Measurements from ENCODE around the gene PLSCR1. TPM values are rescaled to one million over a fixed set of nuclear protein-coding genes. Genes with fewer than 3 reads are reported as not detected.

Gene PLSCR1
- total RNA-seq, 1 donor from 2014 or later, result 56.4 TPM

DNA sequence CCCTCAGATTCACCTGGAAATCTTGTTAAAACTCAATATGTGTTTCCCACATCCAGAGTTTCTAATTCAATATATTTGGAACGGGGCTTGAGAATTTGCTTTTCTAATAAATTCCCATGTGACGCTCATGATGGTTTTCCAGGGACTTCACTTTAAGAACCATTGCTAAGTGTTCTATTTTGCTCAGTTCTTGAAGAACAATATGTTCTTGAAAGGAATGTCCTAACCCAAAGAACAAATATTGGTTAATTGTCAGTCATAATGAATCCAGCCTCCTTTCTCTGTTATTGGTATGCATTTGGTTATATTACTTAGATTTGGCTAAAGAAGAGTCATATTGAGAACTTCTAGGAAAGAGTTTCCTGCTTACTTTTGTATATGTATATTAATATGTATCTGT lies 70.7 kb downstream of the PLSCR1 start:
- no peak for DNase-seq (ENCODE audit: low read depth in 2 of 2)

DNA sequence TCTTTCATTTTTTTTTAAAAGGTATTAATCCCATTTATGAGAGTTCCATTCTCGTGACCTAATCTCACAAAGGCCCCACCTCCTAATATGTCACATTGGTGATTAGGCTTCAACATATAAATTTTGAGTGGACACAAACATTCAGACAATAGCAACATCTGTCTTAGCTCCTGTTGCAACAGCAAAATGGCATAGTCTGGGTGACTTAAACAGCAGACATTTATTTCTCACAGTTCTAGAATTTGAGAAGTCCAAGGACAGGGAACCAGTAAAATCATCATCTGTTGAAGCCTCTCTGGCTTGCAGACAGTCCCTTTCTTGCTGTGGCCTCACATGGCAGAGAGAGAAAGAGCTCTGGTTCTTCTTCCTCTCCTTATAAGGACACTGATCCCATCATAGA lies 71.8 kb downstream of the PLSCR1 start:
- DNase-seq (ENCODE audit: low read depth in 2 of 2), result no peak

DNA sequence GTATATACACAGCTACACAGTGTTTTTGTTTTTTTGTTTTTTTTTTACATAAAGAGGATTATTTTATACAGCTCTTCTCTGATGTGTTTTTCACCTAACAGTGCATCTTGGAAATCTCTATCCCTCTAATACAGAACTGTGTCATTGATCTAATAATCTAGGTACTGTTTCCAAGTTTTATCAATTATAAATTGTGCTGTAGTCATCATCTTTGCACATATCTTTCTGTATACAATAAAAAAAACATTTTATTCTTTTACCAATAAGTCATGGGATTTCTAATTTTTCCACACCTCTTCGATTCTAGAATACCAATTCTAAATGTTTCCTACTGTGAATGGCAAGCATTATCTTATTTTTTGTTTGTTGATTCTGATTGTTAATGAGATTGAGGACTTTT lies 73.4 kb downstream of the PLSCR1 start:
- DNase-seq (ENCODE audit: low read depth in 2 of 2), result no peak

DNA sequence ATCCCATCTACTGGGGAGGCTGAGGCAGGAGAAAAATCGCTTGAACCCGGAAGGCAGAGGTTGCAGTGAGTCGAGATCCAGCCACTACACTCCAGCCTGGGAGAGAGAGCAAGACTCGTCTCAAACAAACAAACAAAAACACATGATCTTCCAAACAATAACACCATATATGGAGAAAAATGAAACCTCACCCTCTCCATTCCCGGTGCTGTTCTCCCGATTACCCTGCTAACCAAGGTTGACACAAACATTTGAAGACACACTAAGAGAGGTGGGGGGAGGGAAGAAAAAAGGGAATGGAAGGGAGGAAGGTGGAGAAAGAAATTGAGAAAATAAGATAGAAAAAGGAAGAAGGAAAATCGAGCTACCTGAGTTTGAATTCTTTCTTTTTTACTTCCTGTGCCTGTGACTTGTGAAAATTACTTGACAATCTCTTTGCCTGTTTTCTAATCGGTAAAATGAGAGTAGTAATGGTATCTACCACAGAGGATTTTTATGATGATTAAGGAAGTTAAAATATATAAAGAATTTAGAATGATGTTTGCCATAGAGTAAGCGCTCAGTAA lies 73.9 kb downstream of the PLSCR1 start:
- DNase-seq (ENCODE audit: low read depth in 2 of 2), result no peak

DNA sequence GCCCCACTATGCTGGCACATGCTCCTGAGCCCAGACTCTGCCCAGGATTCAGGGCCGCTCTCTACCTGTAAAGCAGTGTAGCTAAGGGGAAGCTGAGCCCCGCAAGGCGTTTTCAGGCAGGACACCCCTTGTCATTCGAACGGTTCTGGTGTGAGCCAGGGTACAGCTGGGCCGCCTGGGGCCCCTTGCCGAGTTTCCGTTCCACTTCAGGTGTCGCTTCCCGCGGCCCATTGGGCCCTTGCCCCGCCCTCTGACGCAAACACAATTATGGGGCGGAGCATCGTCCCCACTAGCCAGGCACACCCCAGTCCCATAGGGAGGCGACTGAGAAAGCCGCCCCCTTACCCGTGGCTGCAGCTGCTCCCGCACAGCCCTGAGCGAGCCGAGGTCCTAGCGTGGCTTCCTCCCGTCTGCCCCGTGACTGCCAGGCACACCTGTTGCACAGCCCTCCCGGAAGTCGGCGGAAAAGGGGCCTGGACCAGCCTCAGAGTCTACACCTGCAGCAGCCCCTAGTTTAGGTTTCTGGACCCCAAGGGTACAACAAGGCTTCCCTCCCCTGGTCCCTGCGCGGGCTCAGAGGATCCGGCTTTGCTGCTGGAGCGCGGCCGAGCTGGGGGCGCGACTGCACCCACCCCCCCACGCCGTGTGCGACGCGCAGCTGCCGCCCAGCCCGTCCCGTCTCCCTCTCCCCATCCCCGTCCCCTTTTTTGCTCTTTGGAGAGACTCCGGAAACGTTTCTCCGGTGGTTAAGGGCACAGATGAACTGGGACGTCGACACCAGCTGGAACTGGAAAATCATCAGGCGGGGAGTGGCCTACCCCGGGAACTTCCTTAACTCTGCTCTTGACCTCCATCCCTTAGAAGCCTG lies 75.0 kb downstream of the PLSCR1 start, which contains the start of gene PLSCR2:
Gene PLSCR2, minus strand, starts transcription at position 412 of the 868 bp plus-strand sequence. CDS start 9,657 bp downstream, outside the sequence.
- DNase-seq (ENCODE audit: low read depth in 2 of 2), result peak; percentile 10 to 12

DNA sequence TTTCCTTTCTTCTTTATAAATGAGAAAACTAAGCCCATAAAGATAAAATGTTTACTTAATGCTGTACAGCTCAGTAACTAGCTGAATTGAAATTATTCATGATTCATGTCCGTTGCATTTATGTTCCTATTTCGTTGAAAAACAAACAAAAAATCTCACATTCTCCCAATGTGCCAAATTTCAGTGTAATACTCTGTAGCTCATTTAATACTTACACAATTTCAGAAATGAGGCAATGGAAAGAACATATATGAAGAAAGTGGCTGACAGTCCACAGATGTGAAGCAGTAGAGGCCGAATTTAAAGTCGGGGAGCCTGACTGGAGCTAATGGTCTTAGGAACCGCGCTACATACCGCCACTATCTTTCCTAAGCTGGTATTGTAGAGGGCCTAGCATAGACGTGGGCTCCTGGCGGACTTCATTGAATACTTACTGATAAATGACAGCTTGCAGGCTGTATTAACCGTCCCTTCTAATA lies 75.7 kb downstream of the PLSCR1 start:
- DNase-seq (ENCODE audit: low read depth in 2 of 2), result no peak

DNA sequence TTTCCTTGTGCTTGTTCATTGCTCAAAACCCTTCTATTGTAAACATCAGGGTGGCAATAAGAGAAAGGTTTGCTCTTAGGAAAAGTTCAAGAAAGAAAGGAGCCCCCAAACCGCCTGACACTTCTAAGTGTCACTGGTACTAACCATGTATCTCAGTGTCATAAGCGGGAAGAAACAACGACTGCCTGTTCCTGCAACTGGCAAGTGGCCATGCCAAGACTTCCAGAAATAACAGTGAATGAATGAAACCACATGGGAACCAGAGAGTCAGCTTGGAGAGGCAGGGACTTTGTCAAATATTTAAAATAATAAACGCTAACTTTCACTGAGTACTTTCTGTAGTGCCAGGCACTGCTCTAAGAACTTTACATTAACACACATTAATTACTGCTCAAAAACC lies 76.2 kb downstream of the PLSCR1 start:
- no peak for DNase-seq (ENCODE audit: low read depth in 2 of 2)

DNA sequence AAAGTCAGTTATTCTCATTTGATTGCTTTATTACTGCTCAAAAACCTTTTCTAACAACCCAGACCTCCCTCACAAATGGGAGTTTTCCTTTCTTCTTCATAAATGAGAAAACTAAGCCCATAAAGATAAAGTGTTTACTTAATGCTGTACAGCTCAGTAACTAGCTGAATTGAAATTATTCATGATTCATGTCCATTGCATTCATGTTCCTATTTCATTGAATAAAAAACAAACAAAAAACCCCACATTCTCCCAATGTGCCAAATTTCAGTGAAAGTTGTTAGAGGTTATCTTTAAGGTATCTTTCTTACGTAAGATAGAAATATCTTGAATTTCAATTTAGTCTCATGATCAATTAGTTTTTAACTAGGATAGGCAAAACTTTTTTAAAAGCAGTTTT lies 77.8 kb downstream of the PLSCR1 start:
- DNase-seq (ENCODE audit: low read depth in 2 of 2), result no peak

DNA sequence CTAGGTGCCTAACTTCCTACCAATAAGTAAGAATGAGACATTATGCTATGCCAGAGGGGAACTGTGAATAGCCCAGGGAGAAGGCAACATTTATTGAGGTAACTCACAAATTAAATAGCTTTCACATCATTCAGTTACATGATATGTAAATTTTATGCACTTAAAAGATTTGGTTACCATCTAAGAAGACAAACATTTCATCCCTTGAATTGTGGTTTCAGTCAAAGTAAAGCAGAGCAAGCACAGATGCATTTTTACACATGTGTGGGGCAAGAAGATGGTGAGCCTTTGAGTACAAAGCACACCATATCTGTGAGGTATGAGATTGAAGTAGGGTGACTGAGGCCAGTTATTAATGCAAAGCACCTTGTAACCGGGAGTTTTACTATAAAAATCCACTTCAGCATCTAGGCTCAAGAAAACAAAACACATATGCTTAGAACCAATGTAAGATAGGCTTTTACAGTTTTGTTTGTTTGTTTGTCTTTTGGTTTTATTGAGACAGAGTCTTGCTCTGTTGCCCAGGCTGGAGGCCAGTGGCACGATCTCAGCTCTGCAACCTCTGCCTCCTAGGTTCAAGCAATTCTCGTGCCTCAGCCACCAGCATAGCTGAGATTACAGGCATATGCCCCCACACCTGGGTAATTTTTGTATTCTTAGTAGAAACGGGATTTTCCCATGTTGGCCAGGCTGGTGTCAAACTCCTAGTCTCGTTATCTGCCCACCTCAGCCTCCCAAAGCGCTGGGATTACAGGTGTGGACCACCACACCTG lies 78.5 kb downstream of the PLSCR1 start:
- DNase-seq (ENCODE audit: low read depth in 2 of 2), result no peak

Other genes starting within 250 kb of the PLSCR1 start
- gene PLSCR2, start 75.0 kb downstream of the PLSCR1 start, total RNA-seq, result 0.13 TPM in 1 of 2 replicates, not detected in the other
- not detected in 2 replicates for gene PLSCR5, start 60.7 kb upstream of the PLSCR1 start, total RNA-seq